ENCODE measurements around the gene LRRC42.

The LRRC42 gene

GRCh38 chr1:53896635-53897229, 49.4 kb upstream of the LRRC42 start (continued):
- TF ChIP-seq ZNF148 (tag by site-specific recombination; IDR thresholded peaks at IDR 0.05; ENCODE audit: borderline replicate concordance) (no peak), ZNF529 (tag by site-specific recombination; IDR thresholded peaks at IDR 0.05; ENCODE audit: insufficient replicate concordance) (no peak)

- CTCF ChIA-PET, result interaction anchor here (1.9 kb wide), 2 partner anchors 38 to 61 kb away, joined by 4 to 8 read pairs; no protein-coding TSS in a partner anchor
Measured at GRCh38 chr1:53899206-53899628, 46.9 kb upstream of the LRRC42 start.

GRCh38 chr1:53899708-53900107, 46.4 kb upstream of the LRRC42 start:
- no peaks in the 10 kb centered on the region; the same call in 1 of the 2 replicates for H3K4me1 ChIP-seq (ENCODE audit: control insufficient read depth, insufficient read depth, low read length)
- no peak overlapping the region for H3K27ac ChIP-seq (ENCODE audit: extremely low read depth, low read depth, low read length)
- TF ChIP-seq HOXA7 (CRISPR knock-in tag; IDR thresholded peaks at IDR 0.05; ENCODE audit: borderline replicate concordance) (no peak), ZNF677 (tag by site-specific recombination; IDR thresholded peaks at IDR 0.05) (no peak), SCRT2 (tag by site-specific recombination; IDR thresholded peaks at IDR 0.05) (no peak), REPIN1 (tag by site-specific recombination; IDR thresholded peaks at IDR 0.05; ENCODE audit: low read depth) (no peak)
- H3K36me3 ChIP-seq (ENCODE audit: control insufficient read depth in 2 of 2, insufficient read depth in 1 of 2, low read length in 2 of 2), result no peaks in the 10 kb centered on the region
- ChIA-PET POLR2A (interaction anchor here (0.5 kb wide), 1 partner anchor 159 kb away, joined by 4 read pairs; no protein-coding TSS in a partner anchor), CTCF (interaction anchor here (0.6 to 1.9 kb wide), 4 partner anchors 40 to 861 kb away, joined by 3 to 8 read pairs (median 4); no protein-coding TSS in a partner anchor)
- no peak overlapping the region for H3K4me3 ChIP-seq (ENCODE audit: low read depth, low read length)
- no peaks in the 10 kb centered on the region for H3K9me3 ChIP-seq (ENCODE audit: control insufficient read depth, insufficient read depth, low read depth, low read length)

More at GRCh38 chr1:53899206-53899628, 46.9 kb upstream of the LRRC42 start:
- Histone ChIP-seq H3K36me3 (ENCODE audit: control insufficient read depth in 2 of 2, insufficient read depth in 1 of 2, low read length in 2 of 2) (no peaks in the 10 kb centered on the region), H3K27ac (ENCODE audit: extremely low read depth, low read depth, low read length) (no peak overlapping the region), H3K9me3 (ENCODE audit: control insufficient read depth, insufficient read depth, low read depth, low read length) (no peaks in the 10 kb centered on the region), H3K4me3 (ENCODE audit: low read depth, low read length) (no peak overlapping the region), H3K4me1 (ENCODE audit: control insufficient read depth, insufficient read depth, low read length) (no peaks in the 10 kb centered on the region; the same call in 1 of the 2 replicates)
- POLR2A ChIA-PET, result no interaction called here
- no peak for TF ChIP-seq ZNF214 (tag by site-specific recombination; IDR thresholded peaks at IDR 0.05; ENCODE audit: borderline replicate concordance)
- TF ChIP-seq ZBTB17 (tag by site-specific recombination; IDR thresholded peaks at IDR 0.05), result 0 out of 2 replicates have a peak, but pooled peaks have one; percentile 25

GRCh38 chr1:53902235-53903138, 43.7 kb upstream of the LRRC42 start:
- Histone ChIP-seq H3K4me3 (ENCODE audit: low read depth, low read length) (no peak overlapping the region), H3K4me1 (ENCODE audit: control insufficient read depth, insufficient read depth, low read length) (no peaks in the 10 kb centered on the region; the same call in 1 of the 2 replicates), H3K9me3 (ENCODE audit: control insufficient read depth, insufficient read depth, low read depth, low read length) (no peaks in the 10 kb centered on the region), H3K27ac (ENCODE audit: extremely low read depth, low read depth, low read length) (no peak overlapping the region), H3K36me3 (ENCODE audit: control insufficient read depth in 2 of 2, insufficient read depth in 1 of 2, low read length in 2 of 2) (no peaks in the 10 kb centered on the region)
- ChIA-PET CTCF (no interaction called here), POLR2A (no interaction called here)
- TF ChIP-seq ZNF248 (tag by site-specific recombination; IDR thresholded peaks at IDR 0.05) (no peak), SALL2 (tag by site-specific recombination; IDR thresholded peaks at IDR 0.05; ENCODE audit: borderline replicate concordance) (no peak), PBX3 (CRISPR knock-in tag; IDR thresholded peaks at IDR 0.05) (no peak), WT1 (tag by site-specific recombination; IDR thresholded peaks at IDR 0.05) (no peak), ZNF571 (tag by site-specific recombination; IDR thresholded peaks at IDR 0.05) (no peak), ZNF174 (tag by site-specific recombination; IDR thresholded peaks at IDR 0.05) (no peak), ZNF488 (tag by site-specific recombination; IDR thresholded peaks at IDR 0.05) (no peak), ZNF426 (tag by site-specific recombination; IDR thresholded peaks at IDR 0.05) (no peak), ZNF223 (tag by site-specific recombination; IDR thresholded peaks at IDR 0.05) (no peak), GLIS2 (tag by site-specific recombination; IDR thresholded peaks at IDR 0.05) (no peak), ATF2 (tag by site-specific recombination; IDR thresholded peaks at IDR 0.05; ENCODE audit: low read depth) (no peak), SP7 (tag by site-specific recombination; IDR thresholded peaks at IDR 0.05) (no peak), ZBTB20 (tag by site-specific recombination; IDR thresholded peaks at IDR 0.05) (no peak), ZNF138 (tag by site-specific recombination; IDR thresholded peaks at IDR 0.05; ENCODE audit: borderline replicate concordance) (no peak)
